GM23338 (cell line): Measurements from ENCODE around the gene HOXC4.

ENCODE experiments used
- CREB1 ChIP-seq: fragments of 250-450 bp; sonication (Bioruptor Pico); IDR thresholded peaks from 2 replicates; pipeline ENCODE4 v1.5.0; 2020; ENCODE audit warnings: low read depth, mild to moderate bottlenecking, moderate library complexity
- EZH2 ChIP-seq: fragments of 200-600 bp; sonication (generic); IDR thresholded peaks from one replicate; pipeline ENCODE4 v1.8.0; 2017; ENCODE audit warnings: antibody characterized with exemption, mild to moderate bottlenecking, low read depth; ENCODE audit not compliant: unreplicated experiment
- EZH2phosphoT487 ChIP-seq: fragments of 200-600 bp; sonication (generic); IDR thresholded peaks from one replicate; pipeline ENCODE4 v1.8.1; 2018; ENCODE audit warnings: antibody characterized with exemption; ENCODE audit not compliant: unreplicated experiment
- NANOG ChIP-seq: IDR thresholded peaks from 2 replicates; pipeline ENCODE4 v1.6.1; 2016; ENCODE audit warnings: antibody characterized with exemption, borderline replicate concordance
- POLR2AphosphoS5 ChIP-seq: IDR thresholded peaks from 2 replicates; pipeline ENCODE4 v1.6.1; 2016; ENCODE audit warnings: antibody characterized with exemption, low read depth
- TF ChIP-seq, protein P1 (sequence below), 2 experiments: fragments of 200-600 bp in 1 of 2; sonication (generic) in 1 of 2; conservative IDR thresholded peaks; 2 replicates each; pipeline versions ENCODE4 v1.5.1 to v1.6.1; 2016 to 2017; ENCODE audit warnings: antibody characterized with exemption in 2 of 2, low read depth in 2 of 2, mild to moderate bottlenecking in 2 of 2, moderate library complexity in 1 of 2
- TF ChIP-seq, protein P2 (sequence below): IDR thresholded peaks from one replicate; pipeline ENCODE4 v1.6.1; 2018; ENCODE audit warnings: antibody characterized with exemption; ENCODE audit not compliant: unreplicated experiment
- TF ChIP-seq, protein P3 (sequence below): IDR thresholded peaks from 2 replicates; pipeline ENCODE4 v1.6.1; 2016; ENCODE audit warnings: antibody characterized with exemption

DNA sequence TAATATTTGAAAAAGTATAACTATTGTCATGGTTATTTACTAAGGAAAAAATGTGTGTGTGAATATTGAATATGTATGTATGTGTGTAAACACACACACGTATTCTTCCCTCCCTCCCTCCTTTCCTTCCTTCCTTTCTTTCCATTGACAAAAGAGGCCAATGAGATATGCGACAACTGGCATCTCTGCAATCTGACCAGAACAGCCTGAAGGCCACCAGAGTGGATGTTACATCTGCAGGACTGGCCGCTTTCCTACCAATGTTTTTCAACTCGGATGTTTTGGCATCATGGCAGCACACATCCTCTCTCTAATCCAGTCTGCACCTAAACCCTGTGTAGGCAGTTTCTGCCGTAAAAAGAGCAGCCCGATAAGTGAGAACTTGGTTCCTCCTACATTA lies 20.7 kb downstream of the HOXC4 start:
- TF ChIP-seq, protein P1, sequence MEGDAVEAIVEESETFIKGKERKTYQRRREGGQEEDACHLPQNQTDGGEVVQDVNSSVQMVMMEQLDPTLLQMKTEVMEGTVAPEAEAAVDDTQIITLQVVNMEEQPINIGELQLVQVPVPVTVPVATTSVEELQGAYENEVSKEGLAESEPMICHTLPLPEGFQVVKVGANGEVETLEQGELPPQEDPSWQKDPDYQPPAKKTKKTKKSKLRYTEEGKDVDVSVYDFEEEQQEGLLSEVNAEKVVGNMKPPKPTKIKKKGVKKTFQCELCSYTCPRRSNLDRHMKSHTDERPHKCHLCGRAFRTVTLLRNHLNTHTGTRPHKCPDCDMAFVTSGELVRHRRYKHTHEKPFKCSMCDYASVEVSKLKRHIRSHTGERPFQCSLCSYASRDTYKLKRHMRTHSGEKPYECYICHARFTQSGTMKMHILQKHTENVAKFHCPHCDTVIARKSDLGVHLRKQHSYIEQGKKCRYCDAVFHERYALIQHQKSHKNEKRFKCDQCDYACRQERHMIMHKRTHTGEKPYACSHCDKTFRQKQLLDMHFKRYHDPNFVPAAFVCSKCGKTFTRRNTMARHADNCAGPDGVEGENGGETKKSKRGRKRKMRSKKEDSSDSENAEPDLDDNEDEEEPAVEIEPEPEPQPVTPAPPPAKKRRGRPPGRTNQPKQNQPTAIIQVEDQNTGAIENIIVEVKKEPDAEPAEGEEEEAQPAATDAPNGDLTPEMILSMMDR (conservative IDR thresholded peaks at IDR 0.05; ENCODE audit: low read depth in 2 of 2), result no peak
- TF ChIP-seq POLR2AphosphoS5 (no peak), NANOG (no peak), EZH2phosphoT487 (no peak), EZH2 (no peak), CREB1 (no peak)
- TF ChIP-seq, protein P2, sequence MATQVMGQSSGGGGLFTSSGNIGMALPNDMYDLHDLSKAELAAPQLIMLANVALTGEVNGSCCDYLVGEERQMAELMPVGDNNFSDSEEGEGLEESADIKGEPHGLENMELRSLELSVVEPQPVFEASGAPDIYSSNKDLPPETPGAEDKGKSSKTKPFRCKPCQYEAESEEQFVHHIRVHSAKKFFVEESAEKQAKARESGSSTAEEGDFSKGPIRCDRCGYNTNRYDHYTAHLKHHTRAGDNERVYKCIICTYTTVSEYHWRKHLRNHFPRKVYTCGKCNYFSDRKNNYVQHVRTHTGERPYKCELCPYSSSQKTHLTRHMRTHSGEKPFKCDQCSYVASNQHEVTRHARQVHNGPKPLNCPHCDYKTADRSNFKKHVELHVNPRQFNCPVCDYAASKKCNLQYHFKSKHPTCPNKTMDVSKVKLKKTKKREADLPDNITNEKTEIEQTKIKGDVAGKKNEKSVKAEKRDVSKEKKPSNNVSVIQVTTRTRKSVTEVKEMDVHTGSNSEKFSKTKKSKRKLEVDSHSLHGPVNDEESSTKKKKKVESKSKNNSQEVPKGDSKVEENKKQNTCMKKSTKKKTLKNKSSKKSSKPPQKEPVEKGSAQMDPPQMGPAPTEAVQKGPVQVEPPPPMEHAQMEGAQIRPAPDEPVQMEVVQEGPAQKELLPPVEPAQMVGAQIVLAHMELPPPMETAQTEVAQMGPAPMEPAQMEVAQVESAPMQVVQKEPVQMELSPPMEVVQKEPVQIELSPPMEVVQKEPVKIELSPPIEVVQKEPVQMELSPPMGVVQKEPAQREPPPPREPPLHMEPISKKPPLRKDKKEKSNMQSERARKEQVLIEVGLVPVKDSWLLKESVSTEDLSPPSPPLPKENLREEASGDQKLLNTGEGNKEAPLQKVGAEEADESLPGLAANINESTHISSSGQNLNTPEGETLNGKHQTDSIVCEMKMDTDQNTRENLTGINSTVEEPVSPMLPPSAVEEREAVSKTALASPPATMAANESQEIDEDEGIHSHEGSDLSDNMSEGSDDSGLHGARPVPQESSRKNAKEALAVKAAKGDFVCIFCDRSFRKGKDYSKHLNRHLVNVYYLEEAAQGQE, result no peak
- TF ChIP-seq, protein P3, sequence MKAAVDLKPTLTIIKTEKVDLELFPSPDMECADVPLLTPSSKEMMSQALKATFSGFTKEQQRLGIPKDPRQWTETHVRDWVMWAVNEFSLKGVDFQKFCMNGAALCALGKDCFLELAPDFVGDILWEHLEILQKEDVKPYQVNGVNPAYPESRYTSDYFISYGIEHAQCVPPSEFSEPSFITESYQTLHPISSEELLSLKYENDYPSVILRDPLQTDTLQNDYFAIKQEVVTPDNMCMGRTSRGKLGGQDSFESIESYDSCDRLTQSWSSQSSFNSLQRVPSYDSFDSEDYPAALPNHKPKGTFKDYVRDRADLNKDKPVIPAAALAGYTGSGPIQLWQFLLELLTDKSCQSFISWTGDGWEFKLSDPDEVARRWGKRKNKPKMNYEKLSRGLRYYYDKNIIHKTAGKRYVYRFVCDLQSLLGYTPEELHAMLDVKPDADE, result no peak
